GM12878 (cell line): ENCODE data around the gene ATG5. TPM values are rescaled to one million over a fixed set of nuclear protein-coding genes. Genes with fewer than 3 reads are reported as not detected.

Experiments
- ATAC-seq: fragments of 200-7000 bp; cut with Tn5 transposase; 3 replicates; pipeline ENCODE4 v1.9.1; 2020; ENCODE audit warnings: mild to moderate bottlenecking, moderate library complexity
- BruUV-seq: library from RNA; stranded (reverse); fragments of 400-500 nt; replicated peaks from 2 replicates; lab custom pipeline; 2021; lab: Mats Ljungman, UMichigan
- CTCF ChIA-PET: fragments of 300-600 bp; sonication (Branson Sonifier 250); formaldehyde crosslinking; extraction: SDS; loops from one replicate; lab custom pipeline; 2021; ENCODE audit warnings: inconsistent platforms; lab: Yijun Ruan, JAX
- POLR2A ChIA-PET: fragments of 350-600 bp; formaldehyde crosslinking; extraction: SDS; loops from one replicate; lab custom pipeline; 2021; ENCODE audit warnings: inconsistent platforms; lab: Charles Lee
- RAD21 ChIA-PET: fragments of 300-600 bp; sonication (Branson Sonifier 250); formaldehyde crosslinking; loops from one replicate; lab custom pipeline; 2023; ENCODE audit warnings: antibody characterized with exemption; ENCODE audit not compliant: unreplicated experiment; lab: Charles Lee
- SMC1A ChIA-PET: fragments of 300-600 bp; sonication (Branson Sonifier 250); formaldehyde crosslinking; loops from one replicate; lab custom pipeline; 2023; ENCODE audit not compliant: unreplicated experiment, uncharacterized antibody; lab: Charles Lee
- DNase-seq: peaks from one replicate; pipeline ENCODE4 v3.0.0-alpha.2; 2011; ENCODE audit warnings: low read depth, low spot score
- FAIRE-seq: peaks from 3 replicates; lab custom pipeline; 2011; peaks lifted over from hg19 to GRCh38; lab: Jason Lieb, UNC
- H2AFZ ChIP-seq: 2 replicates; pipeline ENCODE4 v1.6.0; 2011; ENCODE audit warnings: low read depth, low read length, control low read depth; ENCODE audit not compliant: control insufficient read depth
- H3K27ac ChIP-seq: 2 replicates; pipeline ENCODE4 v1.5.1; 2011; ENCODE audit warnings: control low read depth; ENCODE audit not compliant: control insufficient read depth, insufficient read depth
- H3K27me3 ChIP-seq, 2 experiments: replicated peaks in 1 of 2; 2 replicates each; pipeline versions ENCODE4 v1.6.0 to v1.6.1; 2011; ENCODE audit warnings: low read length in 1 of 2; ENCODE audit not compliant: control insufficient read depth in 2 of 2, insufficient read depth in 2 of 2
- H3K36me3 ChIP-seq, 2 experiments: 2 replicates each; pipeline ENCODE4 v1.5.1; 2011; ENCODE audit warnings: low read length in 1 of 2; ENCODE audit not compliant: control insufficient read depth in 2 of 2, insufficient read depth in 2 of 2
- H3K4me1 ChIP-seq: 2 replicates; pipeline ENCODE4 v1.6.1; 2011; ENCODE audit warnings: mild to moderate bottlenecking, low read length, moderate library complexity, mixed read lengths; ENCODE audit not compliant: control insufficient read depth, insufficient read depth
- H3K4me2 ChIP-seq: 2 replicates; pipeline ENCODE4 v1.6.0; 2011; ENCODE audit warnings: control low read depth; ENCODE audit not compliant: control insufficient read depth, insufficient read depth
- H3K4me3 ChIP-seq: fragments of 200-600 bp; sonication (generic); 2 replicates; pipeline ENCODE4 v1.5.1; 2016
- H3K79me2 ChIP-seq: 2 replicates; pipeline ENCODE4 v1.6.0; 2011; ENCODE audit warnings: low read length; ENCODE audit not compliant: control insufficient read depth, insufficient read depth
- H3K9ac ChIP-seq: 2 replicates; pipeline ENCODE4 v1.8.0; 2011; ENCODE audit warnings: low read length, control low read depth, mixed read lengths; ENCODE audit not compliant: control insufficient read depth, insufficient read depth
- H3K9me3 ChIP-seq: replicated peaks from 3 replicates; pipeline ENCODE4 v1.5.1; 2011; ENCODE audit warnings: mild to moderate bottlenecking, low read length; ENCODE audit not compliant: control insufficient read depth, insufficient read depth
- H4K20me1 ChIP-seq: 2 replicates; pipeline ENCODE4 v1.6.0; 2011; ENCODE audit not compliant: control insufficient read depth, insufficient read depth
- BACH1 ChIP-seq: fragments of 450-650 bp; IDR thresholded peaks from 2 replicates; pipeline ENCODE4 v1.6.1; 2017; ENCODE audit warnings: mild to moderate bottlenecking, borderline replicate concordance
- BMI1 ChIP-seq: fragments of 450-650 bp; IDR thresholded peaks from 2 replicates; pipeline ENCODE4 v1.6.1; 2016; ENCODE audit warnings: mild to moderate bottlenecking, moderate library complexity, borderline replicate concordance
- DPF2 ChIP-seq: fragments of 450-650 bp; IDR thresholded peaks from 2 replicates; pipeline ENCODE4 v1.6.1; 2017; ENCODE audit warnings: mild to moderate bottlenecking
- EED ChIP-seq: sonication (generic); IDR thresholded peaks from 2 replicates; pipeline ENCODE4 v1.6.1; 2016; ENCODE audit warnings: antibody characterized with exemption, low read depth
- GABPA ChIP-seq: IDR thresholded peaks from 2 replicates; pipeline ENCODE4 v1.6.1; 2014; ENCODE audit warnings: antibody characterized with exemption, low read depth, mild to moderate bottlenecking, inconsistent platforms
- GATAD2B ChIP-seq: fragments of 450-650 bp; conservative IDR thresholded peaks from 2 replicates; pipeline ENCODE4 v1.6.1; 2017; ENCODE audit warnings: low read depth, mild to moderate bottlenecking, moderate library complexity
- IRF5 ChIP-seq: fragments of 450-650 bp; IDR thresholded peaks from 2 replicates; pipeline ENCODE4 v1.6.1; 2017; ENCODE audit warnings: borderline replicate concordance
- NR2F1 ChIP-seq: fragments of 450-650 bp; conservative IDR thresholded peaks from 2 replicates; pipeline ENCODE4 v1.6.1; 2017; ENCODE audit warnings: mild to moderate bottlenecking
- RCOR1 ChIP-seq: conservative IDR thresholded peaks from 2 replicates; pipeline ENCODE4 v1.6.1; 2012; ENCODE audit warnings: low read depth, low read length, improper control_type of control experiment
- RELA ChIP-seq: fragments of 450-650 bp; IDR thresholded peaks from 2 replicates; pipeline ENCODE4 v1.8.0; 2014; ENCODE audit warnings: borderline replicate concordance; ENCODE audit not compliant: partially characterized antibody
- RFX5 ChIP-seq: IDR thresholded peaks from 2 replicates; pipeline ENCODE4 v1.6.1; 2011; ENCODE audit warnings: low read depth, low read length, improper control_type of control experiment
- SMAD1 ChIP-seq: fragments of 450-650 bp; IDR thresholded peaks from 2 replicates; pipeline ENCODE4 v1.6.1; 2018; ENCODE audit warnings: mild to moderate bottlenecking, low read depth; ENCODE audit not compliant: partially characterized antibody
- SRF ChIP-seq, 2 experiments: IDR thresholded peaks; 2 replicates each; pipeline ENCODE4 v1.6.1; 2011; ENCODE audit warnings: low read depth in 2 of 2, low read length in 2 of 2, mild to moderate bottlenecking in 1 of 2, moderate library complexity in 1 of 2
- SUPT20H ChIP-seq: IDR thresholded peaks from 2 replicates; pipeline ENCODE4 v1.6.1; 2011; ENCODE audit warnings: low read depth, mild to moderate bottlenecking, low read length, moderate library complexity, borderline replicate concordance; ENCODE audit not compliant: control insufficient read depth
- SUZ12 ChIP-seq: fragments of 200-600 bp; sonication (generic); IDR thresholded peaks from one replicate; pipeline ENCODE4 v1.6.1; 2018; ENCODE audit warnings: antibody characterized with exemption, mild to moderate bottlenecking; ENCODE audit not compliant: unreplicated experiment
- TCF7 ChIP-seq: IDR thresholded peaks from 2 replicates; pipeline ENCODE4 v1.6.1; 2014; ENCODE audit warnings: antibody characterized with exemption, borderline replicate concordance
- YY1 ChIP-seq: IDR thresholded peaks from 2 replicates; pipeline ENCODE4 v1.6.1; 2011; ENCODE audit warnings: low read depth, mild to moderate bottlenecking, low read length
- ZBTB33 ChIP-seq: fragments of 450-650 bp; IDR thresholded peaks from 2 replicates; pipeline ENCODE4 v1.6.1; 2017; ENCODE audit warnings: mild to moderate bottlenecking
- WGBS: methylation state at CpG from one replicate; pipeline ENCODE4 v1.1.6; 2016; ENCODE audit warnings: low lambda C conversion rate; ENCODE audit not compliant: insufficient replicate concordance, insufficient coverage; ENCODE audit errors: missing lambda C conversion rate; 5-methylcytosine and 5-hydroxymethylcytosine counted together
- in situ Hi-C: fragments of 300-500 bp; cut with MboI; formaldehyde crosslinking; loops from 9 replicates; pipeline ENCODE4 v1.14.3; 2018; ENCODE audit warnings: mixed read lengths
- intact Hi-C: fragments of 100-400 bp; cut with micrococcal nuclease; formaldehyde crosslinking; loops from one replicate; pipeline ENCODE4 v1.14.2; 2022; ENCODE audit not compliant: unreplicated experiment
- polyA plus RNA-seq, 11 experiments: library from polyadenylated mRNA; depleted of rRNA in 4 of 11; unstranded in 6 of 11; stranded (reverse) in 5 of 11; fragments of >200 nt; fragmentation: Nextera tagmentation in 4 of 11; fragmentation: Illumina TruSeq in 1 of 11; extraction: Ambion mirVana in 4 of 11; extraction: Trizol in 1 of 11; gene quantifications; 1 replicate in 1 of 11; 2 replicates in 10 of 11; pipeline versions ENCODE4 v1.2.1 to v1.2.3, GENCODE V29; 2011 to 2016; ENCODE audit warnings: inconsistent platforms in 2 of 11, missing spikeins in 2 of 11, low read depth in 1 of 11
- total RNA-seq, 4 experiments: library from RNA; depleted of rRNA in 3 of 4; stranded (reverse); fragments of >200 nt in 3 of 4; fragmentation: Illumina TruSeq in 1 of 4; extraction: Trizol in 1 of 4; gene quantifications; 2 replicates each; pipeline versions ENCODE4 v1.2.1 to v1.2.3, GENCODE V29; 2013 to 2021

The ATG5 gene
- total and polyA plus RNA-seq, 10 of the 15 experiments (the other 5 are each of a cell fraction or from before 2014, with no cell fraction given): 12.9 to 51.8 (median 23.9) TPM

GRCh38 chr6:106167096-106167814, 158.3 kb downstream of the ATG5 start (continued):
- peak; percentile 58; the same call in 1 of the 2 replicates for TF ChIP-seq GABPA

GRCh38 chr6:106165885-106166485, 159.6 kb downstream of the ATG5 start:
- no peaks in the 10 kb centered on the region for H3K27me3 ChIP-seq
- H3K27ac ChIP-seq: peak overlapping the region; percentile 97
- DNase-seq (no peak), ATAC-seq (no peak), FAIRE-seq (no peak)
- ChIA-PET SMC1A (interaction anchor here (0.6 to 12.7 kb wide), 12 partner anchors 16 to 229 kb away, joined by 3 to 217 read pairs (median 4); no protein-coding TSS in a partner anchor), POLR2A (interaction anchor here (0.6 to 1.5 kb wide), 2 partner anchors 57 to 205 kb away, joined by 5 to 7 read pairs; no protein-coding TSS in a partner anchor), RAD21 (interaction anchor here (1.4 to 9.2 kb wide), 5 partner anchors 15 to 76 kb away, joined by 3 to 90 read pairs (median 4); no protein-coding TSS in a partner anchor), CTCF (interaction anchor here (0.9 to 10.0 kb wide), 6 partner anchors 18 to 683 kb away, joined by 3 to 85 read pairs (median 8); no protein-coding TSS in a partner anchor)
- H3K36me3 ChIP-seq: no peaks in the 10 kb centered on the region
- in situ Hi-C loops: loop anchor here (10.0 kb wide), 1 partner anchor 61 kb away; no protein-coding TSS in a partner anchor
- 0 out of 2 replicates have a peak overlapping the region, but pooled peaks have one; percentile 28 for H3K9ac ChIP-seq
- WGBS: 10% methylated on average over 3 of the region's 3 CpGs
- no peak overlapping the region for H2AFZ ChIP-seq
- no peaks in the 10 kb centered on the region; the same call in 2 of the 3 replicates for H3K9me3 ChIP-seq
- H4K20me1 ChIP-seq: no peaks in the 10 kb centered on the region
- peak overlapping the region; percentile 5 for H3K4me2 ChIP-seq
- H3K4me1 ChIP-seq: peaks cover 71% of the 10 kb centered on the region
- H3K79me2 ChIP-seq: no peaks in the 10 kb centered on the region
- intact Hi-C loops: loop anchor here (2.0 to 5.0 kb wide), 2 partner anchors 56 to 519 kb away; no protein-coding TSS in a partner anchor
- no peak overlapping the region for H3K4me3 ChIP-seq
- no TSS peak for BruUV-seq
- no peak for TF ChIP-seq RCOR1
- no peak for TF ChIP-seq BACH1
- no peak for TF ChIP-seq SUZ12
- TF ChIP-seq DPF2: no peak
- no peak for TF ChIP-seq GATAD2B
- no peak for TF ChIP-seq ZBTB33
- peak; percentile 67 for TF ChIP-seq SMAD1
- TF ChIP-seq YY1: no peak
- TF ChIP-seq SUPT20H: no peak
- no peak for TF ChIP-seq IRF5
- peak; percentile 59 for TF ChIP-seq NR2F1
- no peak for TF ChIP-seq RELA
- no peak for TF ChIP-seq SRF (IDR thresholded peaks at IDR 0.05; ENCODE audit: low read depth in 2 of 2, low read length in 2 of 2)
- no peak for TF ChIP-seq TCF7
- no peak for TF ChIP-seq EED
- TF ChIP-seq RFX5: no peak
- TF ChIP-seq BMI1: no peak
